Endothelial cell (in vitro differentiated cells): Measurements from ENCODE around the gene MCAT. TPM values are rescaled to one million over a fixed set of nuclear protein-coding genes. Genes with fewer than 3 reads are reported as not detected.

ENCODE experiments used
- DNase-seq: peaks from one replicate; pipeline ENCODE4 v3.0.0; 2021; ENCODE audit warnings: low spot score
- H3K27ac Mint-ChIP-seq: one replicate; pipeline ENCODE4 v1.8.0; 2021; ENCODE audit warnings: mixed read lengths, inconsistent platforms; ENCODE audit not compliant: unreplicated experiment
- H3K27me3 Mint-ChIP-seq: one replicate; pipeline ENCODE4 v1.8.0; 2021; ENCODE audit warnings: mild to moderate bottlenecking, moderate library complexity, mixed read lengths, inconsistent platforms; ENCODE audit not compliant: unreplicated experiment
- H3K36me3 Mint-ChIP-seq: one replicate; pipeline ENCODE4 v1.8.0; 2021; ENCODE audit warnings: mild to moderate bottlenecking, low read depth, mixed read lengths, inconsistent platforms; ENCODE audit not compliant: unreplicated experiment
- H3K4me1 Mint-ChIP-seq: one replicate; pipeline ENCODE4 v1.8.0; 2021; ENCODE audit warnings: mild to moderate bottlenecking, mixed read lengths, inconsistent platforms; ENCODE audit not compliant: unreplicated experiment
- H3K4me3 Mint-ChIP-seq: one replicate; pipeline ENCODE4 v1.8.0; 2021; ENCODE audit warnings: mild to moderate bottlenecking, mixed read lengths, inconsistent platforms; ENCODE audit not compliant: unreplicated experiment
- H3K9me3 Mint-ChIP-seq: one replicate; pipeline ENCODE4 v1.8.0; 2021; ENCODE audit warnings: mixed read lengths, inconsistent platforms; ENCODE audit not compliant: unreplicated experiment
- CTCF ChIP-seq: fragments of 200-600 bp; sonication (generic); IDR thresholded peaks from one replicate; pipeline ENCODE4 v1.5.0; 2021; ENCODE audit warnings: antibody characterized with exemption; ENCODE audit not compliant: unreplicated experiment
- total RNA-seq: library from RNA; stranded (reverse); fragmentation: NEBNext Ultra II Directional; extraction: Animal tissue kit (Norgen Biotek cat#: 25700); gene quantifications from one replicate; pipeline ENCODE4 v1.2.1, GENCODE V29; 2021; ENCODE audit not compliant: unreplicated experiment

The MCAT gene
- total RNA-seq, 1 donor from 2014 or later = 10.3 TPM

GRCh38 chr22:43126501-43127165 lies 16.6 kb downstream of the MCAT start:
- H3K4me3 Mint-ChIP-seq = no peak overlapping the region
- peaks cover 3% of the 10 kb centered on the region for H3K4me1 Mint-ChIP-seq
- H3K36me3 Mint-ChIP-seq = no peaks in the 10 kb centered on the region
- DNase-seq = no peak
- H3K27ac Mint-ChIP-seq = no peak overlapping the region
- H3K9me3 Mint-ChIP-seq = no peaks in the 10 kb centered on the region
- H3K27me3 Mint-ChIP-seq = peaks cover 5% of the 10 kb centered on the region
- no peak for TF ChIP-seq CTCF

GRCh38 chr22:43118953-43119458 lies 24.2 kb downstream of the MCAT start:
- no peak for DNase-seq
- H3K9me3 Mint-ChIP-seq = no peaks in the 10 kb centered on the region
- no peaks in the 10 kb centered on the region for H3K4me1 Mint-ChIP-seq
- no peaks in the 10 kb centered on the region for H3K27me3 Mint-ChIP-seq
- no peak overlapping the region for H3K27ac Mint-ChIP-seq
- H3K4me3 Mint-ChIP-seq = no peak overlapping the region
- no peaks in the 10 kb centered on the region for H3K36me3 Mint-ChIP-seq
- TF ChIP-seq CTCF = no peak

- H3K9me3 Mint-ChIP-seq = no peaks in the 10 kb centered on the region
- DNase-seq = no peak
- H3K27ac Mint-ChIP-seq = no peak overlapping the region
- H3K4me3 Mint-ChIP-seq = no peak overlapping the region
- H3K27me3 Mint-ChIP-seq = no peaks in the 10 kb centered on the region
- H3K4me1 Mint-ChIP-seq = peaks cover 7% of the 10 kb centered on the region
- H3K36me3 Mint-ChIP-seq = no peaks in the 10 kb centered on the region
- TF ChIP-seq CTCF = no peak
Measured at GRCh38 chr22:43118024-43118849, 25.0 kb downstream of the MCAT start.

GRCh38 chr22:43116932-43117331 lies 26.3 kb downstream of the MCAT start:
- no peaks in the 10 kb centered on the region for H3K9me3 Mint-ChIP-seq
- TF ChIP-seq CTCF = no peak
- H3K36me3 Mint-ChIP-seq = no peaks in the 10 kb centered on the region
- no peak overlapping the region for H3K27ac Mint-ChIP-seq
- DNase-seq = no peak
- peaks cover 2% of the 10 kb centered on the region for H3K27me3 Mint-ChIP-seq
- H3K4me3 Mint-ChIP-seq = no peak overlapping the region
- H3K4me1 Mint-ChIP-seq = peaks cover 8% of the 10 kb centered on the region

- TF ChIP-seq CTCF = no peak
- no peak overlapping the region for H3K27ac Mint-ChIP-seq
- H3K4me3 Mint-ChIP-seq = no peak overlapping the region
- peaks cover 8% of the 10 kb centered on the region for H3K27me3 Mint-ChIP-seq
- peaks cover 11% of the 10 kb centered on the region for H3K4me1 Mint-ChIP-seq
- no peaks in the 10 kb centered on the region for H3K9me3 Mint-ChIP-seq
- no peaks in the 10 kb centered on the region for H3K36me3 Mint-ChIP-seq
- DNase-seq = no peak
Measured at GRCh38 chr22:43114958-43115357, 28.2 kb downstream of the MCAT start.
